K562 (cell line): ENCODE results near the gene RFLNA. TPM values are rescaled to one million over a fixed set of nuclear protein-coding genes. Genes with fewer than 3 reads are reported as not detected.
A peak's percentile ranks its signal among the peaks of the same experiment; 100 is the strongest.

ENCODE experiments used
- ARID2 ChIP-seq: fragments of 450-650 bp; IDR thresholded peaks from 2 replicates; pipeline ENCODE4 v1.6.1; 2017; ENCODE audit warnings: antibody characterized with exemption, mild to moderate bottlenecking
- C11orf30 ChIP-seq: fragments of 450-650 bp; IDR thresholded peaks from 2 replicates; pipeline ENCODE4 v1.6.1; 2016; ENCODE audit warnings: low read depth, mild to moderate bottlenecking
- CSDE1 ChIP-seq, 2 experiments: fragments of 450-650 bp; IDR thresholded peaks; 2 replicates each; pipeline ENCODE4 v1.6.1; 2016; ENCODE audit warnings: mild to moderate bottlenecking in 1 of 2
- DNMT1 ChIP-seq: fragments of 450-650 bp; IDR thresholded peaks from 2 replicates; pipeline ENCODE4 v1.6.1; 2016; ENCODE audit warnings: antibody characterized with exemption, mild to moderate bottlenecking
- ELF4 ChIP-seq: fragments of 450-650 bp; formaldehyde crosslinking; IDR thresholded peaks from 2 replicates; pipeline ENCODE4 v1.4.0; 2022; ENCODE audit warnings: missing genetic modification characterization
- GATAD2B ChIP-seq: fragments of 450-650 bp; IDR thresholded peaks from 2 replicates; pipeline ENCODE4 v1.6.1; 2017; ENCODE audit warnings: mild to moderate bottlenecking, borderline replicate concordance
- HNRNPUL1 ChIP-seq: fragments of 200-400 bp; formaldehyde crosslinking; IDR thresholded peaks from 2 replicates; pipeline ENCODE4 v1.6.1; 2017; ENCODE audit warnings: low read length
- MTA2 ChIP-seq: fragments of 450-650 bp; IDR thresholded peaks from 2 replicates; pipeline ENCODE4 v1.6.1; 2016; ENCODE audit warnings: low read depth
- NELFE ChIP-seq: IDR thresholded peaks from 2 replicates; pipeline ENCODE4 v1.6.1; 2011; ENCODE audit warnings: mild to moderate bottlenecking; ENCODE audit not compliant: insufficient read depth, insufficient read length
- PHF20 ChIP-seq: fragments of 450-650 bp; IDR thresholded peaks from 2 replicates; pipeline ENCODE4 v1.6.1; 2018; ENCODE audit not compliant: partially characterized antibody
- SMARCC2 ChIP-seq: fragments of 450-650 bp; IDR thresholded peaks from 2 replicates; pipeline ENCODE4 v1.6.1; 2017; ENCODE audit warnings: antibody characterized with exemption, moderate library complexity, mild to moderate bottlenecking, low read depth
- SMARCE1 ChIP-seq: fragments of 450-650 bp; IDR thresholded peaks from 2 replicates; pipeline ENCODE4 v1.7.1; 2016; ENCODE audit warnings: mild to moderate bottlenecking
- SMC3 ChIP-seq: conservative IDR thresholded peaks from 2 replicates; pipeline ENCODE4 v1.6.1; 2011; ENCODE audit warnings: low read depth, low read length, improper control_type of control experiment; ENCODE audit not compliant: insufficient read depth
- SOX6 ChIP-seq: fragments of 450-650 bp; IDR thresholded peaks from 2 replicates; pipeline ENCODE4 v1.6.1; 2014; ENCODE audit warnings: mild to moderate bottlenecking
- TEAD1 ChIP-seq, 2 experiments: fragments of 450-650 bp in 1 of 2; sonication (generic) in 1 of 2; formaldehyde crosslinking; IDR thresholded peaks; 2 replicates each; pipeline versions ENCODE4 v1.4.0 to v1.8.0; 2020 to 2022; ENCODE audit warnings: mild to moderate bottlenecking in 2 of 2, missing genetic modification reagents in 1 of 2
- TEAD2 ChIP-seq: fragments of 450-650 bp; IDR thresholded peaks from 2 replicates; pipeline ENCODE4 v1.6.1; 2016; ENCODE audit warnings: missing genetic modification characterization, control low read depth, missing compliant biosample characterization
- ZNF143 ChIP-seq: sonication (generic); formaldehyde crosslinking; IDR thresholded peaks from 2 replicates; pipeline ENCODE4 v1.9.0; 2022; ENCODE audit warnings: mild to moderate bottlenecking, missing genetic modification reagents
- ZNF277 ChIP-seq: fragments of 250-450 bp; sonication (Bioruptor Pico); IDR thresholded peaks from 2 replicates; pipeline ENCODE4 v1.8.0; 2022; ENCODE audit warnings: inconsistent platforms, mild to moderate bottlenecking, moderate library complexity, borderline replicate concordance
- ZNF444 ChIP-seq: fragments of 250-450 bp; sonication (Bioruptor Pico); IDR thresholded peaks from 2 replicates; pipeline ENCODE4 v1.4.0; 2020; ENCODE audit warnings: mild to moderate bottlenecking, moderate library complexity
- ZNF696 ChIP-seq: fragments of 250-450 bp; sonication (Bioruptor Pico); conservative IDR thresholded peaks from 2 replicates; pipeline ENCODE4 v1.4.0; 2020; ENCODE audit warnings: mild to moderate bottlenecking, moderate library complexity
- ZSCAN29 ChIP-seq: fragments of 450-650 bp; IDR thresholded peaks from 2 replicates; pipeline ENCODE4 v1.6.1; 2017
- polyA plus RNA-seq, 8 experiments: library from polyadenylated mRNA; depleted of rRNA in 4 of 8; stranded (reverse) in 5 of 8; unstranded in 3 of 8; fragments of >200 nt; fragmentation: Nextera tagmentation in 2 of 8; fragmentation: Illumina TruSeq in 1 of 8; extraction: Ambion mirVana in 2 of 8; extraction: Trizol in 1 of 8; gene quantifications; 2 replicates each; pipeline versions ENCODE4 v1.2.1 to v1.2.3, GENCODE V29; 2011 to 2014; ENCODE audit warnings: inconsistent platforms in 1 of 8, missing spikeins in 1 of 8
- total RNA-seq, 7 experiments: library from RNA; depleted of rRNA in 6 of 7; stranded (reverse); fragments of >200 nt in 6 of 7; fragmentation: Illumina TruSeq in 2 of 7; extraction: Trizol in 2 of 7; gene quantifications; 2 replicates each; pipeline versions ENCODE4 v1.2.1 to v1.2.3, GENCODE V29; 2011 to 2021; ENCODE audit warnings: low replicate concordance in 1 of 7
- TF ChIP-seq, protein P1 (sequence below): fragments of 450-650 bp; formaldehyde crosslinking; IDR thresholded peaks from 2 replicates; pipeline ENCODE4 v1.4.0; 2022; ENCODE audit warnings: mild to moderate bottlenecking, moderate library complexity
- TF ChIP-seq, protein P2 (sequence below), 3 experiments: fragments of 200-800 bp in 1 of 3; fragments of 250-450 bp in 1 of 3; fragments of 450-650 bp in 1 of 3; sonication (Bioruptor Pico) in 1 of 3; sonication (Bioruptor generic) in 1 of 3; formaldehyde crosslinking in 1 of 3; IDR thresholded peaks; 2 replicates each; pipeline versions ENCODE4 v1.6.1 to v1.8.0; 2016 to 2022; ENCODE audit warnings: mild to moderate bottlenecking in 2 of 3, missing genetic modification characterization in 2 of 3, missing compliant biosample characterization in 1 of 3, moderate library complexity in 1 of 3

Gene RFLNA
- total and polyA plus RNA-seq, 9 of the 15 experiments (the other 6 are each of a cell fraction or from before 2014, with no cell fraction given): not detected

- TF ChIP-seq, protein P1, sequence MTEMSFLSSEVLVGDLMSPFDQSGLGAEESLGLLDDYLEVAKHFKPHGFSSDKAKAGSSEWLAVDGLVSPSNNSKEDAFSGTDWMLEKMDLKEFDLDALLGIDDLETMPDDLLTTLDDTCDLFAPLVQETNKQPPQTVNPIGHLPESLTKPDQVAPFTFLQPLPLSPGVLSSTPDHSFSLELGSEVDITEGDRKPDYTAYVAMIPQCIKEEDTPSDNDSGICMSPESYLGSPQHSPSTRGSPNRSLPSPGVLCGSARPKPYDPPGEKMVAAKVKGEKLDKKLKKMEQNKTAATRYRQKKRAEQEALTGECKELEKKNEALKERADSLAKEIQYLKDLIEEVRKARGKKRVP (CRISPR knock-in tag): no peak
- no peak for TF ChIP-seq SMC3
- TF ChIP-seq ZNF444 (CRISPR knock-in tag): no peak
- TF ChIP-seq, protein P2, sequence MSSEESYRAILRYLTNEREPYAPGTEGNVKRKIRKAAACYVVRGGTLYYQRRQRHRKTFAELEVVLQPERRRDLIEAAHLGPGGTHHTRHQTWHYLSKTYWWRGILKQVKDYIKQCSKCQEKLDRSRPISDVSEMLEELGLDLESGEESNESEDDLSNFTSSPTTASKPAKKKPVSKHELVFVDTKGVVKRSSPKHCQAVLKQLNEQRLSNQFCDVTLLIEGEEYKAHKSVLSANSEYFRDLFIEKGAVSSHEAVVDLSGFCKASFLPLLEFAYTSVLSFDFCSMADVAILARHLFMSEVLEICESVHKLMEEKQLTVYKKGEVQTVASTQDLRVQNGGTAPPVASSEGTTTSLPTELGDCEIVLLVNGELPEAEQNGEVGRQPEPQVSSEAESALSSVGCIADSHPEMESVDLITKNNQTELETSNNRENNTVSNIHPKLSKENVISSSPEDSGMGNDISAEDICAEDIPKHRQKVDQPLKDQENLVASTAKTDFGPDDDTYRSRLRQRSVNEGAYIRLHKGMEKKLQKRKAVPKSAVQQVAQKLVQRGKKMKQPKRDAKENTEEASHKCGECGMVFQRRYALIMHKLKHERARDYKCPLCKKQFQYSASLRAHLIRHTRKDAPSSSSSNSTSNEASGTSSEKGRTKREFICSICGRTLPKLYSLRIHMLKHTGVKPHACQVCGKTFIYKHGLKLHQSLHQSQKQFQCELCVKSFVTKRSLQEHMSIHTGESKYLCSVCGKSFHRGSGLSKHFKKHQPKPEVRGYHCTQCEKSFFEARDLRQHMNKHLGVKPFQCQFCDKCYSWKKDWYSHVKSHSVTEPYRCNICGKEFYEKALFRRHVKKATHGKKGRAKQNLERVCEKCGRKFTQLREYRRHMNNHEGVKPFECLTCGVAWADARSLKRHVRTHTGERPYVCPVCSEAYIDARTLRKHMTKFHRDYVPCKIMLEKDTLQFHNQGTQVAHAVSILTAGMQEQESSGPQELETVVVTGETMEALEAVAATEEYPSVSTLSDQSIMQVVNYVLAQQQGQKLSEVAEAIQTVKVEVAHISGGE (CRISPR knock-in tag; IDR thresholded peaks at IDR 0.05): no peak
- no peak for TF ChIP-seq TEAD1 (CRISPR knock-in tag; IDR thresholded peaks at IDR 0.05)
- TF ChIP-seq PHF20: peak; percentile 61
- TF ChIP-seq SMARCC2: no peak
- no peak for TF ChIP-seq SMARCE1
- no peak for TF ChIP-seq MTA2
- no peak for TF ChIP-seq GATAD2B
- TF ChIP-seq CSDE1 (IDR thresholded peaks at IDR 0.05): no peak
- no peak for TF ChIP-seq ZNF277
- peak; percentile 61 for TF ChIP-seq ARID2
- peak; percentile 89 for TF ChIP-seq C11orf30
- TF ChIP-seq ELF4 (CRISPR knock-in tag): no peak
- no peak for TF ChIP-seq ZSCAN29
- no peak for TF ChIP-seq SOX6
- TF ChIP-seq ZNF143 (CRISPR knock-in tag): no peak
- TF ChIP-seq NELFE: no peak
- TF ChIP-seq HNRNPUL1: no peak
- TF ChIP-seq ZNF696: no peak
- TF ChIP-seq DNMT1: no peak
- TF ChIP-seq TEAD2 (tag): no peak
Observed at GRCh38 chr12:124289634-124290600, 5.0 kb upstream of the RFLNA start (continued).
